Renal cortical epithelial cell (primary cell): ENCODE measurements around the gene MOV10L1. TPM values are rescaled to one million over a fixed set of nuclear protein-coding genes. Genes with fewer than 3 reads are reported as not detected.

ENCODE experiments used
- DNase-seq: peaks from one replicate; pipeline ENCODE4 v3.0.0-alpha.2; 2011; ENCODE audit warnings: low read depth
- total RNA-seq: library from RNA; depleted of rRNA; stranded (reverse); fragments of >200 nt; gene quantifications from 2 replicates; pipeline ENCODE4 v1.2.3, GENCODE V29; 2014

MOV10L1 gene
- total RNA-seq, 1 donor from 2014 or later, result not detected

DNA sequence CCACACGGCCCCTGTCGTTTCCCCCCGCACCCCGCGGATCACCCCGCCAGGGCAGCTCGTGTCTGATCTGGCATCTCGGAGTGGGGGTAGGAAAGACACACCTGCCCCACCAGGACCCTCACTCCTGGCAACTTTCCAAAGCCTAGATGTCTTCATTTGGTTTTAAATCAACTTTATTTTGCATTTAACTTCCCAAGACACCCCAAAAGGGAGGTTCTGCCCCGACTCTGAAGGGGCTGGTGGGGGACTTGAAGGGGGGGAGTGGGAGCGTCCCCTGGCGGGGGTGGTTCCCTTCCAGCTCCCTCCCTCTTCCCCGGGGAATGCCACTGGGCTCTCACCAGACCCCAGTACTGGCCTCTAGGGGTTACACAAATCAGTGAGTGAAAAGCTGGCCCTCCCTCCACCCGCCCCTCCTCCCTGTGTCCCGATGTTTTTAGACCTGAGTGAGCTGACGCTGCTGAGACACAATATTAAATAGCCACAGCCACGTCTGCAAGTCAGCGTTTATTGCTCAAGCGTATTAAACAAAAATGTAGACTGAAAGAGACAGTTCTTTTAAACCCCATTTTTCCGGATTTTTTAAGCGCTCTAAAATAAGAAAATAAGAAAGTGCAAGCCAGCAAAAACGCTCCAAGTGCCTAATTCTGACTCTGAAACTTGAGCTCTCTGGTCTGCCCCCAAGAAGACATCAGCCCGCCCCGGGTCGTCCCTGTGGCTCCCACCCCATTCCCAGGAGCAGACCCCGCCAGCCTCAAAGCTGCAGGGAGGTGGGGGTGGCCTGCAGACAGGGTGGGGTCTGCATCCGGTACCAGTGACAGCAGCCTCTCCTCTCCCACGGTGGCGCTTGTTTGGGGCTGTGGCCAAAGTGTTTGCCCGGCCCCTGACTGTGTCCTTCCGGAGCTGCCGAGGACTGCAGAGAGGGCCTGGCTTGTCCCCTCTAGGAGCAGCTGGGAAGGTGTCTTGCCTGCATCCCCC, 30.6 kb upstream of the MOV10L1 start:
- peak; percentile 0 for DNase-seq

DNA sequence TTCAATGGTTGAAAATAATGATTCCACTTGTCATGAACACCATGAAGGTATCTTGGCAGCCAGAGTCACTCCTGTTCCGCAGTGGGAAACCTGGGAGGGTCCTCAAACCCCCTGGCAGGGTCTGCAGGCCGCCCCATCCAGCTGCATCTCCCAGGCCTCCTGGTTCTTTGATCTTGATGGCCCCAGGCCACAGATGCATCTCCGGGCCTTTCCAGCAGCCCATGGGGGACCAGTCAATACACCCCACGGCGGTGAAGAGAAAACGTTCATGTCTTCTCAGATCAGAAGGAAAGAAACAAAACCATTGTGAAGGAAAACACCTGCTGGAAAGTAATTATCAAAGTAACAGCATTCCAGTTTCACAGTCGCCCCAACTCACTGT, 29.9 kb upstream of the MOV10L1 start:
- DNase-seq, result no peak

DNA sequence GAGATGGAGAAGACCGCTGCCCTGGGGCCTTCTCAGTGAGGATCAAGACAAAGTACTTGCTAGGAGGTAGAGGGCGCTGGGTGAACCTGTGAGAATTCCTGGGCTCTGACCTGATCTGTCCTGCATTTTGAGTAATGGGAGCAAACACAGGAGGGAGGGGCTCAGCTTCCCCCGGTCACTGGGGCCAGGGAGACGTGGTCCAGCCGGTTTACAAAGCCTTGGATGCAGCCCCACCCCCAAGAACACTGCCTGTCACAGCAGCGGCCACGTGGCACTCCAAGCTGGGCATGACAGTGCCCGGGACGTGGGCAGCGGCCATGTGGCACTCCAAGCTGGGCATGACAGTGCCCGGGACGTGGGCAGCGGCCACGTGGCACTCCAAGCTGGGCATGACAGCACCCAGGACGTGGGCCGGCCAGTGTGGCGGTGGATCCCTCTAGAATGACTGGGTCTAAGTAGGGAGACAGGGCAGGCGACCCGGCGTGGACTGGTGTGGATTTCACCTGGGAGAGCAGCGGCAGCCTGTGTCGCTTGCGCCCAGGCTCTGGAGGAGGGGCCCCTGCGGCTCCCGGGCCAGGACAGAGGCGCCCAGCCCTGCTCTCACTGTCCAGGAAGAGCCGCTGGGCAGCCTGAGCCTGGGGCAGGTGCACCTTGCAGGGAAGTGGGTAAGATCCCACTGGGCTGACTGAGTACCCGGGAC, 29.2 kb upstream of the MOV10L1 start:
- DNase-seq, result no peak

DNA sequence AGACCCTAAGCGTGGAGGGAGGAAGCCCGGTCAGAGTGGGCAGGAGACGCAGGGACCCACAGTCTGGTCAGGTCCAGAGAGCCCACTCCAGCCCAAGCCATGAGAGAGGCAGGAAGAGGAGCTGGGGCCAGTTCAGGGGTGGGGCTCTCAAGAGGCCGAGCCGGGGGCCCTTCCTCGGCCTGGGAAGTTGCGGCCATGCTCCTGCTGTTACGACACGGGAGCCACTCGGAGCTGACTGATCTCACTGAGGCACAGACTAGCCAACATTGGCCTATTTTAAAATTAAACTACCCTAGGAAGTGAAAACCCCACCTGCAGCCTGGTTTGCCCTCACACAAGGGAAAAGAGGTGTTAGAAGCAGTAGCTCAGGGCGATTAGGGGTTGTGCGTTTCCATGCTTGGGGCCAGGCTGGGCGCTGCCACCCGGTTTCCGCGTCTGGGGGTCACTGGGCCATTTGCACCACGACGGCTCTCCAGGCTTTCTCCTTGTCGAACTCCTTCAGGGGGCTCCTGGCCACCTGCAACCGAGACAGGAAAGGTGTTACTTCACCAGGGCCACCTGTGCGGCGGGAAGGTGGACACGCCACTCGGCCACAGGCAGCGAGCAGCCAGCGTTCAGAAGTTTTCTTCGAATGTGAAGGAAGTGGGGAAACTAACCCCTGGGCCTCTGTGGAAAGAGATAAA, 28.5 kb upstream of the MOV10L1 start:
- DNase-seq, result no peak

DNA sequence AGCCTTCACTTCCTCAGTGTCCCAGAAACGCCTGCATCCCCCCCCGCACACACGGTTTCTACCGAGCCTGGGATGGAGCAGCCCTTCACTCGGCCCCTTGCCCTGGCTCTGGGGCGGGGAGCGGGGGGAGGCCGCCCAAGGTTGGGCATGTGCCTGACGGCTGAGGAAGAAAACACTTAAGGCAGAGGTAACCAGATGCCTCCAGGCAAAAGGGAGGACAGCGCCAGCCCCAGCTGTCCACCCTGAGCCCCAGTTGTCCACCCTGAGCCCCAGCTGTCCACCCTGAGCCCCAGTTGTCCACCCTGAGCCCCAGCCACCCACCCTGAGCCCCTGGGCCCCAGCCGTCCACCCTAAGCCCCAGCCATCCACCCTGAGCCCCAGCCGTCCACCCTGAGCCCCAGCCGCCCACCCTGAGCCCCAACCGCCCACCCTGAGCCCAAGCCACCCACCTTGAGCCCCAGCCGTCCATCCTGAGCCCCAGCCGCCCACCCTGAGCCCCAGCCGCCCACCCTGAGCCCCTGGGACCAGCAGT, 27.9 kb upstream of the MOV10L1 start:
- DNase-seq, result no peak

DNA sequence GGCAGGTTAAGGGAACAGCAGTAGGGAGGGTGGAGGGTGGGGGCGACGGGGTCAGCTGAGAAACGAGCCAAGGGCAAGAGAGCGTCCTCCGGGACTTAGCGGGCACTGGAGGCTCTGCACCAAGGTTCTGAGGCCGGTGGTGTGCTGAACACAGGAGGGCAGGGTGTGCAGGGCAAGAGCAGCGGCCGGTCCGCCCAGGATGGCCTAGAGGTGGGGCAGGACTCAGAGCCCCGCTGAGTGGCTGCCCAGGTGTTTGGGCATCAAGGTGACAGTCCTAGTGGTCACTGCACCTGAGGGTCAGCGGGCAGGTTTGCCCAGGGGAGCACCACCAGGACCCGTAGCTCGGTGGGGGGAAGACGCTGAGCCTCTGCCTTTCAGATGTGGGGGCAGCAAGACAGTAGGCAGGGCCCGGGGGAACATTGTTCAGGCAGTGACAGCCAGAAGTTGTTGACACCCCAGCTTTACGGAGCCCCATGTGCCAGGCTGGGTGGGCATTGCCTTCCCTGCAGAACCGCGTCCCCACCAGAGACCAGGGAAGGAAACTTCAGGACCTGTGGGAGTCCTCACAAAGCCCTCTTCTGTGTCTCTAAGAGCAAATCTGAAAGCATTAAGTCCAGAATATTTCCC, 27.2 kb upstream of the MOV10L1 start:
- no peak for DNase-seq

DNA sequence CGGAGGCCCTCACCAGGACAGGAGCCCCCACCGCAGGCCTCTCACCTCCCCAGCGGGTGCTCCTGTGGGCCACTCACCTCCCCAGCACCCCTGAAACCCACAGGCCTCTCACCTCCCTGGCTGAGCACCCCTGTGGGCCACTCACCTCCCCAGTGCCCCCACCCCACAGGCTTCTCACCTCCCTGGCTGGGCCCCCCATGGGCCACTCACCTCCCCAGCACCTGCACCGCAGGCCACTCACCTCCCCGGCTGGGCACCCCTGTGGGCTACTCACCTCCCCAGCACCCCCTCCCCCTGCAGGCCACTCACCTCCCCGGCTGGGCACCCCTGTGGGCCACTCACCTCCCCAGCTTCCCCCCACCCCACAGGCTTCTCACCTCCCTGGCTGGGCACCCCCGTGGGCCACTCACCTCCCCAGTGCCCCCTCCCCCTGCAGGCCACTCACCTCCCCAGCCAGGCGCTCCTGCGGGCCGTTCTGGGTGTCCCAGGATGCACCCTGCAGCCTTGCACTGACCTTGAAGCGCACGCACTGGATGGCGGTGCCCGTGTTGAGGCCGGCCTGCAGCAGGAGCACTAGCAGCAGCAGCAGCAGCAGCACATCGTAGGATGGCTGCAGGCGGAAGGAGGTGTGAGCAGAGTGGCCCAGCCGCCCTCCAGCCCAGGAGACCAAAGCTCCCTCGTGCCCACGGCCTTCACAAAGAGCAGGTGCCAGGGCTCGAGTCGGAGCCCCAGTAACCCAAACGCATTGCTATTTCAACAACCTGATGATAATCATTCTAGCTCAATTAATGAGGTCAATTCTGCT, 26.0 kb upstream of the MOV10L1 start:
- DNase-seq, result no peak

DNA sequence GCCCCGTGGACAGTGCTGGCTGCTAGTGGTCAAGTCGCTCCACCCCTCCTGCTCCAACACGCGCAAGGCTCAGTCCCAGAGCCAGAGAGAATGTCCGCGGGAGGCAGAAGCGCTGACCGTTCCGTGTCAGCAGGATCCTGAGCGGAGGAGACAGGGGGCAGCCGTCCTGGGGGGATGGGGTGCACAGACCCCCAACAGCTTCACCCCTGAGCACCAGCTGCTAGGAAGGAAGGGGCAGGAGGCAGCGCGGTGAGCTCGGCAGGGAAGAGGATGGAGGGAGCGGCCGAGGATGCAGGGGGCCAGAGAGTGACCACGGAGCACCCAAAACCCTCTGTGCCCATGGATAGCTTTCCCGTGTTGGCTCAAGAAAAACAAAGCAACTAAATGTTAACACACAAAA, 25.4 kb upstream of the MOV10L1 start:
- no peak for DNase-seq

DNA sequence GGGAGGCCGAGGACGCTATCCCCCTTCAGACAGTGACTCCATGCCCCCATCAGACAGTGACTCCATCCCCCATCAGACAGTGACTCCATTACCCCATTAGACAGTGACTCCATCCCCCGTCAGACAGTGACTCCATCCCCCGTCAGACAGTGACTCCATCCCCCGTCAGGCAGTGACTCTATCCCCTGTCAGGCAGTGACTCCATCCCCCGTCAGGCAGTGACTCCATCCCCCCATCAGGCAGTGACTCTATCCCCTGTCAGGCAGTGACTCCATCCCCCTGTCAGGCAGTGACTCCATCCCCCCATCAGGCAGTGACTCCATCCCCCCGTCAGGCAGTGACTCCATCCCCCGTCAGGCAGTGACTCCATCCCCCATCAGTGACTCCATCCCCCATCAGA, 22.6 kb upstream of the MOV10L1 start:
- no peak for DNase-seq

DNA sequence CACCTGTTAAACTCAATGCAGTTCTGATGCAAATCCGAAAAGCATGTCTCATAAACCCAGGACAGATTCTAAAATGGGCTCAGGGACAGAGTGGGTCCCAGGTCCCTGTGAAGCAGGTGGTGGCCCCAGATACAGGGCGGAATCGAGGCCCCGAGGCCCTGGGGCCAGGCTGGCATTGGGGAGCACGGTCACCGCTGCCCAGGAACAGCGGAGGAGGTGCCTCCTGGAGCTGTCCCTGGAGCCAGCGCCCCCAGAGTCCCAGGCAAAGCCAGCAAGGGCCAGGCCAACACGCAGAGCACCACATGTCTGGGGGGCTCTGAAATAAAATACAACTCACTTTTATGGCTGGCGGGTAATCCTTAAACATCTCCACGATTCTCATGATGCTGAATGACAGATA, 21.7 kb upstream of the MOV10L1 start:
- no peak for DNase-seq

DNA sequence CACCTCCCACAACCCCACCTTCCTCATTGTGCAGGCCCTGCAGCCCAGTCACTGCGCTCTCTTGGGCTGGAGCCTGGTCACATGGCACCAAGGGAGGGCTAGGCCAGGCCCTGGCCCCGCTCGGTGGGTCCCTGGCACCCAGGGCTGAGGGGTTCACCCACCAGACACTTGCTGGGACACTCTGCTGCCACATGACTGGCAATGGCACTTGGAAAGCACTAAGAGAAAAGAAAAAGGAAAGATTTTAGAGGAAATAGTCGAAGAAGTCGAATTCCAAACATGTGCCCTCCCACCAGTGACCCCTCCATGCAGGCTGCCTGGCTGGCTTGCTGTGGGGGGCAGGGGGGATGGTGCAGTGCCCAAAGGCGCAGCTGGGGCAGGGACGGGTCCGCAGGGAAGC, 19.4 kb upstream of the MOV10L1 start:
- DNase-seq, result no peak

DNA sequence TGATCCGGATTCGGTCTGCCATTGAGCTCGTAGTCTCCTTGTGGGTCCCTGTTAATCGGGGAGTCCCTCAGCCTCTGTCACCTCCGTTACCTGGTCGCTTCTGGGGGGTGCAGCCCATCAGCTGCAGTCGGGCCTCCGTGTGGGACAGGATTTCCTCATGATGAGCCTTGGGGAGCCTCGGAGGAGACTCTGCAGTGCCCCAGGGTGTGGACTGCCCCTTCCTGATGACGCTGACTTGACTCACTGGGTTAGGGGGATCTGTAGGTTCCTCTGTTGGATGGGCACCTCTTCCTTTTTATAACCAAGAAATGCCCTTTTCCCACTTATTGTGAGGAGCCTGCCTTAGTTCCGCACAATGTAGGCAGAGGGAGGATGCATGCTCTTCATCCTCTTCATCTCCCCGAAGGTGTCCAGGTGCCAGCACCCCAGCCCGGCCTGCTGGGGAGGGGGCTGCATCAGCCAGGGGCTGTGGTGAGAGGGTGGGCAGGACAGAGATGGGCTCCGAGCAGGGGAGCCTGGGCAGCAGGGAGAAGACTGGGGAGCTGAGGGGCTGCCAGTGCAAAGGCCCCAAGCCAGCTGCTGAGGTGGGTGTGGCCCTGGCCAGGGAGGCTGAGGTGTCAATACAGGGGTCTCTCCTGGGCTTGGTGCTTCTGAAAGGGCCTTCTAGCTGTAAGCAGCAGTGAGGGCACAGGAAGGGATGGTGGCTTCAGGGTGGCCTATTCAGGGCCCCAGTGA, 18.2 kb upstream of the MOV10L1 start:
- DNase-seq, result no peak

DNA sequence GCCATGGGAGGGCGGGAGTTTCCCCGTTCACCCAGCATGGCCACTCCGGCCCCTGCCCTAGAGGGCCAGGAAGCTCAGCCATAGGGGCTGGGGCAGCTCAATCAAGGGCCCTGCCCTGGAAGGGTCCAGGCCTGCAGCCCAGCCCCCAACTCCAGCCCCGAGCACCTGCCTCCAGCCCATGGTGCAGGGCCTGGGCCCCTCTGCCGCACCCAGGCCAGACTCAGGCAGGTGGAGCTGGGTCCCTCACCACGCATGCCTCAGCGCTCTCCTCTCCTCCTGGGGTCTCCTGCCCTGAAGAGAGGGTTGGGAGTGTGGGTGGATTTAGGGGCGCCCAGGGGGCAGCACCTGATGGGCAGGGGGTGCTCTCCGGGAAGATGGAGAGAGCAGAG, 17.6 kb upstream of the MOV10L1 start:
- DNase-seq, result no peak

DNA sequence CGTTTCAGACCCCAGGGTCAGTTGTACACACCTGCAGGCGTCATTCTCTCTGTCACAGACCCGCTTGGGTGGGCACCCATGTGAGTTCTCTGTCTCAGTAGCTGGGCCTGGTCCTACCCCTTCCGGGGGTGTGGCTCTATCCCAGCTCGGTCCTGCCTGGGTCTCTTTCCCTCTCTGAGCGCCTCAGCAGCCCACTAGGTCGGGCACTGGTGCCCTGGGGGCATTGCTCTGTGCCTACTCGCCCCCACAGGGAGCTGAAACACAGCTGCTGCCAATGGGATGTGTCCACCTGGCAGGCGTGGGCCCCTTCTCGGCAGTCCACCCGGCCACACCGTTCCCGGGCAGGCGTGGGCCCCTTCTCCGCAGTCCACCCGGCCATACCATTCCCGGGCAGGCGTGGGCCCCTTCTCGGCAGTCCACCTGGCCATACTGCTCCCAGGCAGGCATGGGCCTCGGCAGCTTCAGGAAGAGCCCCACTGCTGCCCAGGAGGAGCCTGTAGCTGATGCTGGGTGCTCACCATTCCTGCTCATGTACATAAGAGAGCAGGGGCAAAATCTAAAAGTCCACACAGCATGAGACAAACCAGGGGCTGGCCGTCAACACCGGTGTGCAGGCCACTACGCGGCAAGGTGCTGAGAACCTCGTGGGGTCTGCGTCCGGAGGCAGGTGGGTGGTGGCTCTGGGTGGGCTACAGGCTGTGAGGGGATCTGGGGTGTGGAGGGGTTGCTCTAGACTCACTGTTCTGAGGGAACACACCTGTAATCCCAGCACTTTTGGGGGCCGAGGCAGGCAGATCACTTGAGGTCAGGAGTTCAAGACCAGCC, 16.9 kb upstream of the MOV10L1 start:
- DNase-seq, result no peak

DNA sequence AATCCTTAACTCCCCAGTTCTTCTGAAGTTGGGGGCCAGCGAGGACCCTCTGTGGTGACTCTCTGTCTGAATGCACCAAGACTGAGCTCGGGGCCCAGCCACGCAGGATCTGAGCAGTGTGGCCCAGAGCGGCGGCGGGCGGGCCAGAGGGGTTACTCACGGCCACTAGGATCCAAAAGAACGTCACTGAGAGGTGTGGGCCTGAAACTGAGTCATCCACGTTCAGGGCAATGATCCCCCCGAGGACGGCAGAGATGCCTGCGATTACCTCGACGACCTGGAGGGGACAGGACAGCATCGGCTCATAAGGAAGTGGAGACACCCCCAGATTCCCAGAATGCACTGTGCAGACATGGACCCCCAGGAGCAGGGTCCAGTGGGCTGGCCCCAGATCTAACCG, 15.8 kb upstream of the MOV10L1 start:
- DNase-seq, result no peak

DNA sequence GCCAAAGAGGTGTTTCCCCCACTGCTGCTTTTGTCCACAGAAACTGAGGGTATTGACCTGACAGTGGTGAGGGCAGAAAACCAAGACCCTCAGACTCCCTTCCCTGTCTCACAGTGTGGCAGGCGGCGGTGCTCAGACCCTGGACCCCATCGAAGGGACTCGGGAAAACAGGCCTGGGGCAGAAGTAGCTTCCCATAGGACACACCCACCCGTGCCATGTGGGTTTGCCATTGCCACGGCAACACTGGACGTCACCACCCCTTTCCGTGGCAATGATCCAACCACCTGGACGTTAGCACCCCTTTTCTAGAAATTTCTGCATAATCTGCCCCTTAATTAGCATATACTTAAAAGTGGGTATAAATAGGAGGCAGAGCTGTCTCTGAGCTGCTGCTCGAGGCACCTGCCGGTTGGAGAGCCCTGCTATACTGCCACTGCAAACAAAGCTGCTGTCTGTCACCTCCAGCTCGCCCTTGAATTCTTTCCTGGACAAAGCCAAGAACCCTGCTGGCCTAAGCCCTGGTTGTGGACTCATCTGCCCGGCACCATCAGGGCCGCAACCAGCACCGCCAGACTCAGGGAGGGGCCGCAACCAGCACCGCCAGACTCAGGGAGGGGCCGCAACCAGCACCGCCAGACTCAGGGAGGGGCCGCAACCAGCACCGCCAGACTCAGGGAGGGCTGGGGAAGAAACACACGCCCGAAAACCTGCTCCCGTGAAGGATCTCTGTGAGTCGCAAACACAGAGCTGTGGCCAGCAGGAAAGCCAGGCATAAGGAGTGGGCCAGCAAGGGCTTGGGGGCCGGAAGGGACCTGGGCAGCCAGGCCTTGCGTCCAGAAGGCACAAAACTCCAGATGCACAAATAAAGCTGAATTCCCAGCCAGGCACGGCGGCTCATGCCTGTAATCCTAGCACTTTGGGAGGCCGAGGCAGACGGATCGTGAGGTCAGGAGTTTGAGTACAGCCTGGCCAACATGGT, 15.0 kb upstream of the MOV10L1 start:
- no peak for DNase-seq

DNA sequence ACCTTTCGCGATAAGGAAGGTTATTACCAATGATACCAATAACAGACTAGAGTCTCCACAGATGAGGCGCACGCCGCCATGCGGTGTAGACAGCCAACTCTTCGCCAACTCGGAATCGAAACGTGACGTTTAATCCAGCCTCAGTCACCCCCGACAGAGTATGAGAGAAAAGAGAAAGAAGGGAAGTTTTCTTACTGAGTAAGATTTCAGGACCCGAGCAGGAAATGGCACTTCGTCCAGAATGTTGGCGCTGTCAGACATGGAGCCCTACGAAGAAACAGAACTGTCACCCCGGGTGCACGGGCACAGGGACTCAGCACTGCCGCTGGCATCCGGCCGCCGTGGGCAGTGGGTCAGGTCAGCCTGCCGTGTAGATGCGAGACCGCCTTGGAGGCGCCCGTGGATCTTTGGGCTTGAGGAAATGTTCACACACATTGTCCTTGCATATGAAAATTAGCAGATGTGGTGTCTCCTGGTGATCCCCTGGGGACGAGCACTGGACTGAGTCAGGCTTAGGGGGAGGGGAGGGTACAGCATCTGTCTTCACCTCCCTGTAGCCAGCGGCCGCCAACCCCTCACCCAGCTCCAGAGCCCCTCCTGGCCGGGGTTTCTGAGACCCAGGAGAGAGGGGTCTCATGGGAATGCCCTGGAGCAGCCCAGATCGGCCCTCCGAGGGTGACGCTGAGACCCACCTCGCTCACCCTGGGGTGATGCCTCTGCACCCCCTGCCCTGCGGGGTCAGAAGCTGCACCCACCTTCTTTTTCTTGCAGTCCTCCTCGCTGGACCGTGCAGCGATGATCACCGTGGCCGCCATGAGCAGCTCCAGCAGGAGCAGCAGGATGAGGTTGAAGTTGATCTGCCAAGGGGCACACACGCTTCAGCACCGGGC, 12.9 kb upstream of the MOV10L1 start:
- DNase-seq, result no peak
